Measurements from ENCODE around the gene MARCKS. TPM values are rescaled to one million over a fixed set of nuclear protein-coding genes. Genes with fewer than 3 reads are reported as not detected.

MARCKS gene
- total RNA-seq, 1 experiment from 2014 or later = 167 TPM

- no peaks in the 10 kb centered on the region for H3K9me3 ChIP-seq (replicated peaks)
- H3K27me3 ChIP-seq = no peaks in the 10 kb centered on the region
- DNase-seq = no peak
- H3K4me1 ChIP-seq = peaks cover 9% of the 10 kb centered on the region
- H3K27ac ChIP-seq = no peak overlapping the region
- H3K36me3 ChIP-seq = no peaks in the 10 kb centered on the region
- H3K4me3 ChIP-seq = no peak overlapping the region
These were observed 23.6 kb upstream of the MARCKS start for GRCh38 chr6:113833537-113833936.

- Histone ChIP-seq H3K36me3 (no peaks in the 10 kb centered on the region), H3K27ac (no peak overlapping the region), H3K9me3 (replicated peaks) (no peaks in the 10 kb centered on the region), H3K4me1 (no peaks in the 10 kb centered on the region), H3K27me3 (no peaks in the 10 kb centered on the region), H3K4me3 (no peak overlapping the region)
- DNase-seq = no peak
These were observed 20.0 kb upstream of the MARCKS start for GRCh38 chr6:113837170-113837569.

DNA sequence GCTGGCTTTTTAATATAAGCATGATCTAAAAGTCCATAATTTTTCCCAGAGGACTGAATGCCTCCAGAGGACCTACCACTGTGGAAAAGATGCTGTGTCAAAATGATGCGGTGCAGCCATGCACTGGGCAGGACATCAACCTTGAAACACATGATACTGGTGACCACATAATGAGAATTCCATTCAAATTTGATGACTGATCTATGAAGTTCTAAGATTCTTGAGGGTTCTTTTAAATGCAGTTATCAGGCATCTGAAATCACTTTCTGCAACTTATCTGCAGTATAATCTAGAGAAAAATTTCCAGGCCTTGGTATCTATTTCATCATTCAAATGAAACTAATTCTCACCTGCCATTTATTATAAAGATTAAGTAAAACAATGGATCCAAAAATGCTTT, 15.0 kb upstream of the MARCKS start:
- H3K27me3 ChIP-seq = no peaks in the 10 kb centered on the region
- 0 out of 2 replicates have a peak, but pooled peaks cover 2% of the 10 kb centered on the region for H3K4me1 ChIP-seq
- no peak for DNase-seq
- H3K27ac ChIP-seq = no peak overlapping the region
- H3K36me3 ChIP-seq = no peaks in the 10 kb centered on the region
- H3K4me3 ChIP-seq = no peak overlapping the region
- H3K9me3 ChIP-seq (replicated peaks) = no peaks in the 10 kb centered on the region

DNA sequence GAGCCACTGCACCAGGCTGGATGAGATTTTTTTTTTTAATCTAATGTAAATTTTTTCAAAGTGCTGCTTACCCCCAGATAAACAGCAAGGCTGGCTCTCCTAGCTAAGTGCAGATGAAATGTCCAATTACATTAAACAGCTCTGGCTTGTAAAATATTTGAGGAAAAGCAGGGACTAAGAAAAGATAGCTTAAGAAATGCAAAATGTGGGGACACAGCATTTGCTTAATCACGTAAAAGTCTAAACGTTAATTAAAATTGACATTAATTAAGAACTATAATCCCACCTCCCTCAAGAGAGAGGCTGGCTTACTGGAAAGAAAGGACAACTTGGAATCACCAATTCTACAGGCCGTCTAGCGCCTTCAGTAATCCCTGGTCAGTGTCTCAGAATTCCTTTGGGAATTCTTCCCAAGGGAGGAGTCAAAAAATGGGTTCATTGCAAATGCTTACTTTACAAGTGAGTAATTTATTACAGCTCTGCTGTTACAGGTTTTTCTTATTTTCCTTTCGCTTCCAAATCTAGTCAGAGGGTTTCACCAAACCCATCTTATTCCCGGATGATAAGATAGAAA, 13.6 kb upstream of the MARCKS start:
- no peak for DNase-seq
- no peaks in the 10 kb centered on the region for H3K36me3 ChIP-seq
- no peak overlapping the region for H3K4me3 ChIP-seq
- H3K4me1 ChIP-seq = 0 out of 2 replicates have a peak, but pooled peaks cover 2% of the 10 kb centered on the region
- no peaks in the 10 kb centered on the region for H3K9me3 ChIP-seq (replicated peaks)
- no peak overlapping the region for H3K27ac ChIP-seq
- H3K27me3 ChIP-seq = no peaks in the 10 kb centered on the region

DNA sequence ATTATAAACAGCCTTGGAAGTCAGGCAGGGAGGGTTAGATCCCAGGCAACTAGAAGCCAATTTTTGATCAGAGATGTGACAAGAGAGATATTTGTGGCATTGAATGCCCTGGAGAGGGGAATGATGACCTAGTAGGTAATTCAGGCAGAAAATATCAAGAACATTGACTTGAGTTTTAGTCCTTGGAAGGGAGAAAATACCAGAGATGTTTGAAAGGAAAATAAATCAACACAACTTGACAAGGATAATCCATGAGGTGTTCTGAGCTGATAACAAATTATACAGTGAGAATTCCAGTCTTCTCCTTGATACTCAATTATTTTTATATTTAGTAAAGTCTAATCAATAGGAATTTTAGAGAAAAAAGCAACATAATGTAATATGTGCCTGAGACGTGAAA, 10.6 kb upstream of the MARCKS start:
- Histone ChIP-seq H3K4me3 (no peak overlapping the region), H3K9me3 (replicated peaks) (no peaks in the 10 kb centered on the region), H3K4me1 (0 out of 2 replicates have a peak, but pooled peaks cover 2% of the 10 kb centered on the region), H3K27ac (no peak overlapping the region), H3K27me3 (no peaks in the 10 kb centered on the region), H3K36me3 (no peaks in the 10 kb centered on the region)
- DNase-seq = no peak

GRCh38 chr6:113847447-113847846, 9.7 kb upstream of the MARCKS start:
- DNase-seq = no peak
- no peak overlapping the region for H3K4me3 ChIP-seq
- H3K27me3 ChIP-seq = no peaks in the 10 kb centered on the region

GRCh38 chr6:113848280-113848679, 8.9 kb upstream of the MARCKS start:
- Histone ChIP-seq H3K4me3 (no peak overlapping the region), H3K27ac (no peak overlapping the region), H3K27me3 (no peaks in the 10 kb centered on the region), H3K9me3 (replicated peaks) (no peaks in the 10 kb centered on the region), H3K36me3 (no peaks in the 10 kb centered on the region), H3K4me1 (no peaks in the 10 kb centered on the region)
- DNase-seq = no peak

More at GRCh38 chr6:113847447-113847846, 9.7 kb upstream of the MARCKS start:
- H3K9me3 ChIP-seq (replicated peaks) = no peaks in the 10 kb centered on the region
- no peaks in the 10 kb centered on the region for H3K36me3 ChIP-seq
- H3K4me1 ChIP-seq = 0 out of 2 replicates have a peak, but pooled peaks cover under 1% of the 10 kb centered on the region
- no peak overlapping the region for H3K27ac ChIP-seq

DNA sequence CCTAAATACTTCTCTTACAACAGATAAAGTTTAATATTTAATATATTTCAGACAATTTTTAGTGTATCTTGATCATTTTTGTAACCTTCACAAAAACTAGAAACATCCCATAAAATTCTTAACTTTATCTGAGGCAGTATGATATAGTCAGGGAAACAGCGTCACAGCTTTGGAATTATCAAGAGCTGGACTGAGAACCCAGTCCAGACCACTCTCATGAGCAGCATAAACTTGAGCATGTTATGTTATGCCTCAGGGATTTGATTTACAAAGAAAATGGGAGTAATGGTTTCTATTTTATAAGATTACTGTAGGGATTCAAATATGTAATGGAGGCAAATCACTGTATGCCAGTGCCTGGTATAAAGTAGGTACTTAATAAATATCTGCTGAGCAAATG, 8.3 kb upstream of the MARCKS start:
- no peaks in the 10 kb centered on the region for H3K9me3 ChIP-seq (replicated peaks)
- no peak overlapping the region for H3K27ac ChIP-seq
- DNase-seq = no peak
- no peaks in the 10 kb centered on the region for H3K27me3 ChIP-seq
- no peak overlapping the region for H3K4me3 ChIP-seq
- no peaks in the 10 kb centered on the region for H3K4me1 ChIP-seq
- no peaks in the 10 kb centered on the region for H3K36me3 ChIP-seq

GRCh38 chr6:113853252-113853651, 3.9 kb upstream of the MARCKS start:
- H3K27ac ChIP-seq = no peak overlapping the region
- no peaks in the 10 kb centered on the region for H3K27me3 ChIP-seq
- DNase-seq = no peak
- H3K9me3 ChIP-seq (replicated peaks) = no peaks in the 10 kb centered on the region
- no peaks in the 10 kb centered on the region; the same call in 1 of the 2 replicates for H3K36me3 ChIP-seq
- H3K4me1 ChIP-seq = no peaks in the 10 kb centered on the region
- H3K4me3 ChIP-seq = no peak overlapping the region

DNA sequence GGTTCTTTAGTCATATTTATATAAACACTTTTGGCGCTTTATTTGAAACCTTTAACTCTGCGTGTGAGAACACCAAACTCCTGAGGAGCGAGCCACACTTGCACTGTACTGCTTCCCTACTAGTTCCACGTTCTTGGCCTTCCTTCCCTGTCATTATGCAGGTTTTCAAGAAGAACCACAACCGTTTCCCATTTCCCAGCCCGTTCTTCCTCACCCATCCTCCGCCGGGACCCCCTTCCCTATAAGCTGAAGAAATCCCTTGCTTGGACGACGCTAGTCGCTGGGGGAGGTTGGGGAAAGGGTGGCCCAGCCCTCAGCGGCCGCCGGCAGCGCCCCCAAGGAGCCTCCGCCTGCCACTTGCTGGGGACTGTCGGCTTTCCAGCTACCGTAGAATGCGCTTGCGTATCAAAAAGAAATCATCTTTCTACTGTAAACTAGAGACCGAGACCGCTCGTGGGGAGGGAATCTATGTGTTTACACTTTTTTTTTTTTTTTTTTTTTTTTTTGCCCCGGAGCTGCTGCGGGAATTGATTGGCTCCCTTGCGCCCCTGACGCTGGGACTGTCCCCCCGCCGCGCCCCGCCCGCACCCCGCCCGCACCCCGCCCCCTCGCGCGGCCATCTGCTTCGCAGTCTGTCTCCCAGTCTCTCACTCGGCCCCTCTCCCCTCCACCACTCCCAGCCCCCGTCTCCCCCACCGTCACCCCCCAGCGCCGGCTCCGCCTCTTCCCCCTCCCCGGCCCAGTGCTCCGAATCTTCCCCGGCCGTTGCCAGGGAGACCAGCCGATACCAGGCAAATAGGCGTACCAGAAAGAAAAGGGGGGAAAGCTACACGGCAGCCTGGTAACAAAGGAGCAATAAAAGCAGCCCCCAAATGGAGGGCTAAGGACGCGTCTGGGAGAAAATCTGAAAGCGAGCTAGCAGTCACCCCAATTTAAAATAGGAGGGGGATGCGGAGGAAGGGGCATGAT, 2.3 kb upstream of the MARCKS start:
- Histone ChIP-seq H3K27me3 (no peaks in the 10 kb centered on the region), H3K27ac (peak overlapping the region; percentile 99), H3K4me3 (peak overlapping the region; percentile 98), H3K4me1 (no peaks in the 10 kb centered on the region), H3K36me3 (no peaks in the 10 kb centered on the region; the same call in 1 of the 2 replicates), H3K9me3 (replicated peaks) (no peaks in the 10 kb centered on the region)
- DNase-seq = peak; percentile 91 to 94

DNA sequence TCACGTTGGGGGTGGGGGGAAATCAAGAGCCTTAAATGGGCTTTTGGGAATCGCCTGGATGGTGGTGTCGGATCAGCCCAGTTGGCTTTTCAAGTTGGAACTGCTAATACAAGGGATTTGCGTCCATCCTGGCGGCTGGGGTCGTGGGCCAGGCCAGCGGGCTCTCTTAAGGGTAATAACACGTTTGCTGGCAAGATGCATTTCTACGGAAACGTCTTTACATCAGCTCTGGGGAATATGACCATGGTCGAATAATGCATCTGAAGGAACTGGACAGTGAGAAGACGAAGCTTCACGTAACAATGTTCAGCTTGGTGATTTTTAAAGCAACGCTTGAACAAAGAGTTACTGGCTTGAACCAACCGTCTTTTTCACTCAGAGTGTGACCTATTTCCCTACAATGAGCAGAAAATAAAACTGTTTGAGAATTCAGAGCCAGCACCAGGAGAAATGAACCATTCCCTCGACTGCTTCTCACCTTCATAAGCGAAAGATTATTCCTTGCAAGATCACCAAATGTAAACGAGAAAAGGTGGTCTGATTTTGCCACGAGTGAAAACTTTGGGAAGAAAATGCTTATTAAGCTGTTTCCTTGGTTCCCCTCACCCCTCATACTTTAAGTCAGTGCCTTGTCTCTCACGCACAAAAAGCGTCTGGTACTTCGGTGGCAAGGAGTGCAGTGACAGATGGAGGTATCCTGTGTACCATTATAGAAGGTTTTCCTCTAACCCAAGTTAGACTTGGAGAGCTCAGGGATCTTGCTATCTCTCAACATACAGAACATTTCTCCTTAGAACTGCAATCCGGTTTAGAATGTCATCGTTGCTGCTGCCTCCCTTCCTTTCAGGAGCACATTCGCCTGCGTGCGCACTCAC, 1.4 kb upstream of the MARCKS start:
- peak; percentile 60 to 72 for DNase-seq
- Histone ChIP-seq H3K27me3 (no peaks in the 10 kb centered on the region), H3K4me3 (peak overlapping the region; percentile 98), H3K27ac (peak overlapping the region; percentile 99), H3K4me1 (no peaks in the 10 kb centered on the region), H3K36me3 (peaks cover 4% of the 10 kb centered on the region; the same call in 1 of the 2 replicates), H3K9me3 (replicated peaks) (no peaks in the 10 kb centered on the region)

DNA sequence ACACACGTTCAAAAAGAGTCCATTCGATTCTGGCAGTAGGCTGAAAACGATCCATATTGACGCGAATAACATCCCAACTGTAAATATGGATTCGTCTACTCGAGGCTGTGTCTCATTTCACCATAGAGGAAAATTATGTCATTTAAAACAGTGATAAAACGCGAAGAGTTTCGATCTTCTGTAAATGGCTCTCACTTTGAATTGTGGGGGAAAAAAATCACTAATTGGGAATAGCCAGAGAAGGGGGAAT, 845 bp upstream of the MARCKS start:
- peak overlapping the region; percentile 98 for H3K4me3 ChIP-seq
- H3K36me3 ChIP-seq = peaks cover 5% of the 10 kb centered on the region
- no peaks in the 10 kb centered on the region for H3K27me3 ChIP-seq
- DNase-seq = no peak
- H3K27ac ChIP-seq = peak overlapping the region; percentile 99
- no peaks in the 10 kb centered on the region for H3K4me1 ChIP-seq
- no peaks in the 10 kb centered on the region for H3K9me3 ChIP-seq (replicated peaks)

GRCh38 chr6:113857556-113858479, 673 bp downstream of the MARCKS start:
- DNase-seq = peak; percentile 43 to 63
- Histone ChIP-seq H3K36me3 (peaks cover 15% of the 10 kb centered on the region), H3K9me3 (replicated peaks) (no peaks in the 10 kb centered on the region), H3K27me3 (no peaks in the 10 kb centered on the region), H3K27ac (peak overlapping the region; percentile 99), H3K4me1 (no peaks in the 10 kb centered on the region), H3K4me3 (peak overlapping the region; percentile 98)

Measured in SJCRH30 (cell line).